ENCODE data around the gene CTSG.
A peak's percentile ranks its signal among the peaks of the same experiment; 100 is the strongest.
"Not testable (repeated sequence)": the region's sequence is repeated elsewhere in the genome, so short reads cannot be mapped to it uniquely, and the experiment has no call there.

CTSG gene

GRCh38 chr14:24576182-24576581, at the start of gene CTSG:
Gene CTSG (minus strand): TSS chr14:24576250. CDS start chr14:24576223, 27 bp downstream.
- no peak for DNase-seq

GRCh38 chr14:24613747-24614146, 37.7 kb upstream of the CTSG start:
- DNase-seq, result no peak

GRCh38 chr14:24613241-24613640, 37.2 kb upstream of the CTSG start:
- DNase-seq, result no peak

- DNase-seq, result peak; percentile 7
These were observed 36.1 kb upstream of the CTSG start for GRCh38 chr14:24612196-24612595.

GRCh38 chr14:24609655-24610344, 33.8 kb upstream of the CTSG start, which contains the start of gene GZMH:
Gene GZMH (minus strand): TSS chr14:24609685. CDS start chr14:24609613, 72 bp downstream.
- DNase-seq, result no peak

- no peak for DNase-seq
These were observed 31.8 kb upstream of the CTSG start for GRCh38 chr14:24607635-24608514.

- DNase-seq, result no peak
These were observed 31.0 kb upstream of the CTSG start for GRCh38 chr14:24607081-24607480.

- no peak for DNase-seq
These were observed 30.2 kb upstream of the CTSG start for GRCh38 chr14:24606297-24606696.

- peak; percentile 44 for DNase-seq
These were observed 29.6 kb upstream of the CTSG start for GRCh38 chr14:24605435-24606190.

GRCh38 chr14:24597403-24597802, 21.4 kb upstream of the CTSG start:
- DNase-seq, result no peak

GRCh38 chr14:24595073-24595808, 19.2 kb upstream of the CTSG start:
- no peak for DNase-seq

- DNase-seq, result not testable (repeated sequence)
These were observed 15.0 kb upstream of the CTSG start for GRCh38 chr14:24591004-24591403.

- DNase-seq, result not testable (repeated sequence)
These were observed 8.4 kb upstream of the CTSG start for GRCh38 chr14:24584402-24584801.

- DNase-seq, result no peak
These were observed 2.5 kb upstream of the CTSG start for GRCh38 chr14:24578558-24578957.

GRCh38 chr14:24576771-24577170, 721 bp upstream of the CTSG start:
- no peak for DNase-seq

GRCh38 chr14:24574206-24574774, 1.8 kb downstream of the CTSG start:
- no peak for DNase-seq

- no peak for DNase-seq
These were observed 9.7 kb downstream of the CTSG start for GRCh38 chr14:24566318-24566717.

- no peak for DNase-seq
These were observed 10.3 kb downstream of the CTSG start for GRCh38 chr14:24565766-24566165.

- no peak for DNase-seq
These were observed 12.5 kb downstream of the CTSG start for GRCh38 chr14:24563505-24563904.

- no peak for DNase-seq
These were observed 19.3 kb downstream of the CTSG start for GRCh38 chr14:24556756-24557155.

GRCh38 chr14:24549064-24549463, 27.0 kb downstream of the CTSG start:
- not testable (repeated sequence) for DNase-seq

- DNase-seq, result no peak
These were observed 33.6 kb downstream of the CTSG start for GRCh38 chr14:24542346-24542936.

Data from NCI-H1092 treated with DMSO at 0.1 percent for 48 hours (cell line).